ENCODE results near the gene FEZ2.

Gene FEZ2

DNA sequence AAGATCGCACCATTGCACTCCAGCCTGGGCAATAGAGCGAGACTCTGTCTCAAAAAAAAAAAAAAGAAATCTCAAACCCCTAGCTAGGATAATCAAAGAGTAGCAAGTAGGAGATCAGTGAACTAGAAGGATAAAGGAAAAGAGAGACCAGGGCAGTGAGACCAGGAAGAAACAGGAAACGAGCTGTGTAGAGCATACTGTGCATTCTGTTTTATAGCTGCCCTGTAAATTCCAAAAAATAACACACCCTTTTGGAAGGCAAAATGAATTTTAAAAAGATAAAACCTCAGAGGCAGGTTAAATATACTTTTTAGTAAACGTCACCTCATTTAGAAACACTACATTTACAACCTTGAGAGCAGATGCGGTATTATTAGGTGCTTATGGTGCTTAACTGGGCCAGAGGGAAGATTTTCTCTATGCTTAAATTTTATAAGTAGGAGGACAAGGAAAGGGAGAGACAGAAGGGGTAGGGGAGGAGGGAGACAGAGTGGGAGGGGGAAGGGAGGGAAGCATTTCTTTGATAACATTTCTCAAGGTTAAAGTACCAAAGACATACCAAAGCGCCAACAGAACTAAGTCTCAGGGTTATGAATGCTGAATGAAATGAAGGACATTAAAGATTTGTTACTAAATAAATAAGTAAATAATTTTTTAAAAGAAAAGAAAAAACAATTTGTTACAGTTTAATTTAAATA lies 30.1 kb downstream of the FEZ2 start:
- no peak for DNase-seq (ENCODE audit: low spot score)
- TF ChIP-seq, protein P1, sequence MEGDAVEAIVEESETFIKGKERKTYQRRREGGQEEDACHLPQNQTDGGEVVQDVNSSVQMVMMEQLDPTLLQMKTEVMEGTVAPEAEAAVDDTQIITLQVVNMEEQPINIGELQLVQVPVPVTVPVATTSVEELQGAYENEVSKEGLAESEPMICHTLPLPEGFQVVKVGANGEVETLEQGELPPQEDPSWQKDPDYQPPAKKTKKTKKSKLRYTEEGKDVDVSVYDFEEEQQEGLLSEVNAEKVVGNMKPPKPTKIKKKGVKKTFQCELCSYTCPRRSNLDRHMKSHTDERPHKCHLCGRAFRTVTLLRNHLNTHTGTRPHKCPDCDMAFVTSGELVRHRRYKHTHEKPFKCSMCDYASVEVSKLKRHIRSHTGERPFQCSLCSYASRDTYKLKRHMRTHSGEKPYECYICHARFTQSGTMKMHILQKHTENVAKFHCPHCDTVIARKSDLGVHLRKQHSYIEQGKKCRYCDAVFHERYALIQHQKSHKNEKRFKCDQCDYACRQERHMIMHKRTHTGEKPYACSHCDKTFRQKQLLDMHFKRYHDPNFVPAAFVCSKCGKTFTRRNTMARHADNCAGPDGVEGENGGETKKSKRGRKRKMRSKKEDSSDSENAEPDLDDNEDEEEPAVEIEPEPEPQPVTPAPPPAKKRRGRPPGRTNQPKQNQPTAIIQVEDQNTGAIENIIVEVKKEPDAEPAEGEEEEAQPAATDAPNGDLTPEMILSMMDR (IDR thresholded peaks at IDR 0.05; ENCODE audit: borderline replicate concordance, control extremely low read depth, extremely low read depth, insufficient read depth, missing control alignments) = no peak
- in situ Hi-C loops (cut with MboI; ENCODE audit: low sequenced_read_pairs, unreplicated experiment) = no loop called here

DNA sequence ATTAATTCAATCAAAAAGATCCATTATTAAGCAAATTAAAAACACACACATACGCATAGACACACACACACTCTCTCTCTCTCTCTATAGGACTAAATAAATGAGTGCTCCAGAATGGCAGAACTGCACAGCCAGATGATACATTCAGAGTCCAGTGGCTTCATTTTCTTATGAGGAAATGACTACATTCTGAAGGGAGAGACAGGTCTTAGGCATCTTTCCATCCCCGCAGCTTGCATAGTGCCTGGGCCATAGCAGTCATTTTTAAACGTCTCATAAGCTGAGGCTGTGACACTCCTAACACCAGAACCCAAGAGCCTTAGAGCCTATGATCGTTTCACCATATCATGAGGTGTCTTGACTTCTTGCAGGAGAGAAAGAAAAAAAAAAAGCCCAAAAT lies 31.1 kb downstream of the FEZ2 start:
- in situ Hi-C loops (cut with MboI; ENCODE audit: low sequenced_read_pairs, unreplicated experiment) = no loop called here
- TF ChIP-seq, protein P1 (IDR thresholded peaks at IDR 0.05; ENCODE audit: borderline replicate concordance, control extremely low read depth, extremely low read depth, insufficient read depth, missing control alignments) = no peak
- DNase-seq (ENCODE audit: low spot score) = no peak

DNA sequence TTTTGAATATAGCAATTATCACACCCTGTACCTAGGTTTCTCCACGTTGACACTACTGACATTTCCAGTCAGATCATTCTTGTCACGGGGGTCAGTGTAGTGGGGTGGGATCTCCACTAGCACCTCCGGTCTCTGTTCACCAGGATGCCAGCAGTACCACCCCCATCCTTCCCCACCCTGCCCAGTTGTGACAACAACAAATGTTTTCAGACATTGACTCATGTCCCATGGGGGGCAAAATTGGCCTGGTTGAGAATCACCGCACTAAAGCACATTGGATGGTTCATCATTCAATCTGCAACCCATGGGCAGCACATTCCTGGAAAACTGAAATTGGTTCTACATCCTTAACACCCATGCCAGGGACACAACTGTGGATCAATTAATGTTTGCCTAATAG lies 32.3 kb downstream of the FEZ2 start:
- TF ChIP-seq, protein P1 (IDR thresholded peaks at IDR 0.05; ENCODE audit: borderline replicate concordance, control extremely low read depth, extremely low read depth, insufficient read depth, missing control alignments) = no peak
- no peak for DNase-seq (ENCODE audit: low spot score)
- in situ Hi-C loops (cut with MboI; ENCODE audit: low sequenced_read_pairs, unreplicated experiment) = no loop called here

DNA sequence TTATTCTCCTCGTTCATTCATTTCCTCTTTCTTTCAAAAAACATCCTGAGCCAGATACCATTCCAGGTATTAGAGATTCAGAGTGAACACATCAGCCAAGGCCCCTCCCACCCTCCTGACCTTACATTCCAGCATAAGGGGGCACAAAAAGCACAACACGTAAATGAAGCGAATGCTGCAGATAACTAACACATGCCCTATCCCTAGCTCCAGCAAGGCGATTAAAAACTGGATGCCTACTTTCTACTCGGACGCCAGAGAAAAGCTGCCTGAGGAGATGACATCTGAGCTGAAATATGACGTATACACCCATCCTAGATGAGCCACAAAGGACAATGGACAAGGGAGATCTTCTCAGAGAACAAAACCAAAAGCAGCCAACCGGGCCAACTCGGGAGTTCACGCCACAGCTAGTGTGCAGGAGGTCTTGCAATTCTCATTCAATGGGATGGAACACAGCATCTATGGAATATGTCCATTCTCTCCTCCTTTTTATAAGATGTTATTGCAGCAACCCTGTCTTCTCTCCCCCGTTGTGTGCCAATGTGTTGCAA lies 33.5 kb downstream of the FEZ2 start:
- no peak for DNase-seq (ENCODE audit: low spot score)
- in situ Hi-C loops (cut with MboI; ENCODE audit: low sequenced_read_pairs, unreplicated experiment) = no loop called here

DNA sequence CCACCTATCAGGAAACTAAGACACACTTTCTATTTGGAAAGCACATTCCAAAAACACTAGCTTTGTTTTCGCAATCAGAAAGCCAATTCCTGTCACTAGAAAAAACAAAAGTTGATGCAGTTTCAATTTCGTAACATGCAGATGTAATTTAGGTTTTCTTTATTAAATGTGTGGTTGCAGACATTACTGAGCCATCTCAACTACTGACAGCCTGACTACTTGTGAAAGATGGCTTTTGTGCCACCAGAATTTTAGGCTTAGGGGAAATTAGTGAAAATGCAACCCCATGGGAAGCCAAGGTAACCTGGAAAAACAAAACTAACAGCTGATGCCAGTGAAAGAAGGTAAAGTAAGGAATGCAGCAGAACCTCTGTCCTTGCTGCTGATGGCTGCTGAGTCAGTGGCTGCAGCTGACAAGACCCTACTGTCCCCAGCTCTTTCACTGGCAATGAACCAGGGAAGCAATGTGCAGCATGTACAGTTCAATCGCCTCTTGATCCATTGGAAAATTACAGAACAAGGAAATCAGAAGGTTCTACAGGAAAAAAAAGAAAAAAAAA lies 34.9 kb downstream of the FEZ2 start:
- TF ChIP-seq, protein P1 (IDR thresholded peaks at IDR 0.05; ENCODE audit: borderline replicate concordance, control extremely low read depth, extremely low read depth, insufficient read depth, missing control alignments) = no peak
- in situ Hi-C loops (cut with MboI; ENCODE audit: low sequenced_read_pairs, unreplicated experiment) = no loop called here
- DNase-seq (ENCODE audit: low spot score) = no peak

More for the DNA sequence above, 33.5 kb downstream of the FEZ2 start:
- TF ChIP-seq, protein P1 (IDR thresholded peaks at IDR 0.05; ENCODE audit: borderline replicate concordance, control extremely low read depth, extremely low read depth, insufficient read depth, missing control alignments) = no peak

DNA sequence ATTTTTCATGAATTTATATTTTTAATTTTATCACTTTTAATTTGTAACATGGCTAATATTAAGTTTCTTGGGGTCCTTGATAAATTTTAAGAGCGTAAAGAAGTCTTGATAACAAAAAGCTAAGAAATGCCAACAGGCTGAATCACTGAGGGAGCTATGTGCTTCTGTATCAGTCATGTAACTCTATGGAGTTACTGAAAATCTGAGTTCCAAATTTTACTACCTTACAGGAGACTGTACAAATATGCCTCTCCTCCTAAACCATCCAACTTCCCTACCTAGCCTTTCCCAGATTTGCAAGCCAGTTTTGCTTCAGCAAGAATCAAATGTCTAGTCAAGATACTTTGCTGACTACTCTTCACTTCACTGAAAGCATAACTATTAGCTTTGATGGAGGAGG lies 35.7 kb downstream of the FEZ2 start:
- TF ChIP-seq, protein P1 (IDR thresholded peaks at IDR 0.05; ENCODE audit: borderline replicate concordance, control extremely low read depth, extremely low read depth, insufficient read depth, missing control alignments) = no peak
- in situ Hi-C loops (cut with MboI; ENCODE audit: low sequenced_read_pairs, unreplicated experiment) = no loop called here
- DNase-seq (ENCODE audit: low spot score) = no peak

All from GM13976 (cell line).